HG03378 (cell line): Measurements from ENCODE around the gene DHX36.

Experiments
- ATAC-seq: cut with Tn5 transposase; IDR thresholded peaks from one replicate; pipeline ENCODE4 v1.9.1; 2021; ENCODE audit warnings: mild to moderate bottlenecking, moderate library complexity; ENCODE audit not compliant: unreplicated experiment

The DHX36 gene

DNA sequence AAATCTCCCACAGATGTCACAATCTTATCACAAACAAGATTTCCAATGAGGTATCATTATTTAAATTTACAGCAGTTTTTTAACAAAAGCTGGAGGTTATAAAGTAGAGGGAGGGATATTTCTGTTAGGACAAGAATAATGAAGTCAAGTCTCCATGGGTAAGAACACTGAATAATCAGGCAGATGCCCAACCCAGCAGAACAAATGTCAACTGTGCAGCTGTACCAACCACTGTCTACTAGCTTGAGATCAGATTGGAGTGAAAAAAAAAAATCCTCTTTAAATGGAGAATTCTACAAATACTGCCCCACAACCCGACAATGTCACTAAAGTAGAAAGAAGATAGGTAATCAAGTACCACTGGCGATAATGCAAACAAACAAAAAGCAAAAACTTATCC lies 30.3 kb downstream of the DHX36 start:
- ATAC-seq, result no peak

DNA sequence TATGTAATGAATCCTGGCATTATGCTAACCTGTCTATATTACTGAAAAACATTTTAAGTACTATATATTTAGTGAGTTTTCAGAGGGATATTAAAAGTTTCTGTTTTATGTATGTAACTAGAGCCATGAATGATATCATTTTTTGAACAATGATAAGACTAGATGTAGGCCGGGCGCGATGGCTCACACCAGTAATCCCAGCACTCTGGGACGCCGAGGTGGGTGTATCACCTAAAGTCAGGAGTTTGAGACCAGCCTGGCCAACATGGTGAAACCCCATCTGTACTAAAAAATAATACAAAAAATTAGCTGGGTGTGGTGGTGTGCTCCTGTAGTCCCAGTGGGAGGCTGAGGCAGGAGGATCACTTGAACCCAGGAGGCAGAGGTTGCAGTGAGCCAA lies 34.1 kb downstream of the DHX36 start:
- no peak for ATAC-seq

DNA sequence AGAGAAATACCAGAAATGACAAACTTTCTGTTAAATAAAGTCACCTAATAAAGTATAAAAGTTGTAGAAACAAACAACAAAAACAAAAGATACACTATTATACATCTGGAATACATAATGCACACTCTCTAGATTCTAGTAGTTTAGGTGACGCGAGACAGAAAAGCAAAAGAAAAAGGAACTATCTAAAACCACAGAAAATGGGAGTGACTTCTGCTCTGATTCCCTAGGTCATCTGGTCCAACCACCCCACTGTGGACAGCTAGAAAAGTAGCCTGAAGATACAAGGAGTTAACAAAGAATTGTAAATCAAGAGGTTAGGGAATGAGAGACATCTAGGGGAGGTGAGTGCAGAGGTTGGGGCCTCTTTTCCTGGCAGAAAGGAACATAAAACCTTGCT lies 39.1 kb downstream of the DHX36 start:
- no peak for ATAC-seq

DNA sequence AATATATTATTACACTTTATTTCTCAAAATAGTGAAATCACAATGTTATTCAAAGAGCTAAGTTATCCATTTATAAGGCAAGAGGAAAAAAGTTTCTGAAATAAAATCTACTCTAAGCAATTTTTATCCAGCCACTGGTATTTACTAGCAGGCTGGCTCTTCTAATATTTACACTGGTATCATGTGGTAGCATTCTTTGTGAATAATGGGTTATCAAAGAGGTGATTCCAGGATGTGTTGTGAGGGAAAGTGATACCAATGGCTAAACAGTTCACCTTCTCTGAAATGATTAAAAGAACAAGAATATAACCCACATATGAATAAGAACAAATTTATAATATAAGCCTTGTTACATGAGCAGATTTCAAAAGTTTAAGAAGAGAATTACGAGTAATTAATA lies 44.1 kb downstream of the DHX36 start:
- ATAC-seq, result no peak

DNA sequence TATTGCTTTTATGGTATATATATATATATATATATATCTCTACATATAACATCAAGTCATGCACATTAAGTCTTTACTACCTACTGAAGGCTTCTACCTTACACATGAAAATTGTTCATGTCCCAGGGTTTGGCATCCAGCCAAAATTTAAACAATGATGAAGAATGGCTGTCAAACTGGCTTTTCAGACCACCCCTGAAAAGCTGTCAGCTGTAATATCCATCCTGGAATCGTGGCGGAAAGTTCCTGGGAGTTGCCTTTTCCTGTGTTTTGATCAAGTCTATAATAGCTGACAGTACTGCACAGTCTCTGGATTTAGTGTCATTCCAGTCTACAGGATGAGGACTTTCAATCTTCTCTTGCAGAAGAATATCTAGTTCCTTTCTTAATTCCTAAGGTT lies 48.3 kb downstream of the DHX36 start:
- no peak for ATAC-seq

DNA sequence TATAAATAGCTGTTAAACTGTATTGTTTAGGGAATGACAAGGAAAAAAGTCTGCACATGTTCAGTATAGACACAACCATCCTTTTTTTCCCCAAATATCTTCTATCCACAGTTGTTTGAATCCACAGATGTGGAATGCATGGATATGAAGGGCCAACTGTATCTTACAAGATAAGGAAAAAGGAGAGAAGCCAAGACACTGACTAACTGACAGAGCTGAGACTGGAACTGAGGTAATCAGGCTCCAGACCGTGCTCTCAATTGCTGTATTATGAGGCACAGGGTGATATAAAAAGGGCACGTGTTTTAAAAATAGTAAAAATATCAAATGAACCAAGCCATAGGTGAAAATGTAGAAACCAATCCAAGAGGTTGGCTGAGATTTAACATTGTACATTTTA lies 49.0 kb downstream of the DHX36 start:
- ATAC-seq, result no peak

DNA sequence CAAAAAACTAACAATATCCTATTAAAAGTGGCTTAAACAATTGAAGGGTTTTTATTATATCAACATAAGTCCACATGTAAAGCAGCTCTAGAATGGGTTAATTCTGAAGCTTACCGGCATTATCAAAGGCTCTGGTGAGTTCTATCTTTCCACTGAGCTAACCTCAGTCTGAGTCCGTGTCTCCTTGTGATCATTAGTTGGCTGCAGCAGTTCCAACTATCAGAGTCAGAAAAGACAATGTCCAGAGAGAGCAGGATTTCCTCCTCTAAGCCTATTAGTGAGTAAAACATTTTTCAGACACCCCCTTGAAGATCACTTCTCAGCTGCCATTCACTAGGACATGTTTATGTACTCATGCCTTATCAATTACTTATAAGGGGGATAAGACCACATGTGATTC lies 49.9 kb downstream of the DHX36 start:
- ATAC-seq, result no peak

DNA sequence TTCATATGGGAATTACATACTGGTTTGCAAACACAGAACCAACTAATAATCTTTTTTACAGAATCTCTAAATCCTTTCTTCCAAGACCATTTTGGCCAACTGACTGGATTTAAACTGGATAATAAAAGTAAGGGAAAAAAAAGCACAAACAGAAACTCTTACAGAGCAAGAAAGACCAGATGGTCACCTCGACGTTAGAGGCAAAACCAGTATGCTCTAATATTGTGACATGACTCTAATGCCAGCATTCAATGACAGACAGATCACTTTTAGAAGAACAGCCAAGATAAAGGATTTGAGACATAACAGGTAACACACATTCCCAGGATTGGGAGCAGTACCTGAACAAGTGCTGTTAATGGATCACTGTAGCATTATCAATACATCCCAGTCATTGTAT lies 50.9 kb downstream of the DHX36 start:
- ATAC-seq, result no peak

DNA sequence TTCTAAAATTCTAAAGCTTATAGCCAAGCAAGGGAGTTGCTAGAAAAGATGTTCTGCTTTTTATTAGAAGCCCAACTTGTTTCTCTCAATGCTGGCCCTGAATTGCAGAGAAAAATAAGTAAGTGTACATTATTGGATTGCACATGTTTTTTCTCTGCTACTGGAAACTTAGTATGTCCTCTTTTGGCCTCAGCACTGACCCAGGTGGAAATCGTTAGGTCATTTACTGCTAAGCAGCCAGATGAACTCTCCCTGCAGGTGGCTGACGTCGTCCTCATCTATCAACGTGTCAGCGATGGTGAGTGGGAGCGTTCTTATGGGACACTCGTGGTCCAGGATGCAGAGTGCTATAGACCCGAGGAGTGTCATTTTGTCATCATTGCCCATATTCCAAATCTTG lies 69.8 kb downstream of the DHX36 start:
- ATAC-seq, result no peak

DNA sequence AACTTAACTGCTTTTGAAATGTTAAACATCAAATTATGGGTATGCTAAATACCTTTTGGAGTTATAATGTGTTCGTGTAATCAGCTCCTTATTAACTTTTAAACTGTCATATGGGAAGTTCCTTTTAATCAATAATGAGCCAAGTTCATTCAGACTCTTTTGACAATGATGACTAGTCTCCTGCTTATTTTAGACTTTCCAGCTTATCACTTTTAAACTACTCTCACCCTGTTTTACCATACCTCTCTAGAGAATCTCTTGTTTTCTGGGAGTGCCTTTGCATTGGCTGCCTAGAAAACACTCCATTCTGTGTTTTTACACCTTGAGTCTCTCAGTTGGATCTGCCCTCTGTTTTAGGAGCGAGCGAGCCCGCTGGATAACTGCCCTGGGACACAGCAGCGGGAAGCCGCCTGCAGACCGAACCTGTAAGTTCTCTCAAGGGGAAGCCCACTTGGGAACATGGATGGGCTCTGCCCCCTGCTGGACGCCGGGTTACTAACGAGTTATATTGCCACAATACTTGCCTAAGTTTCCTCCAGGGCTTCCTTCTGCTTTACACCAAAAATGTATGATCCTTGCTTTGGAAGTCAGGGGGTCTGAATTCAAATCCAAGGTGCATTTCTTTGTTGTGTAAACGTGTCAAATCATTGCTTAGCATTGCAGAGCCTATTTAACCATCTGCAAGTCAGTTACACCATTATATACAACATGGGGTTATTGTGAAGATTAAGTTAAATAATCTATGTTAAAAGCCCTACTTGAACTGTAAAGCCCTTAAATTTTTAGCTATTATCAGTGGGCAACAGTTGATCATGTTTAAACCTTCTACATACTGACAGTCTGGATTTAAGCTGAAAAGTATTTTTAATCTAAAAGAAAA lies 71.3 kb downstream of the DHX36 start:
- ATAC-seq, result peak; percentile 90

DNA sequence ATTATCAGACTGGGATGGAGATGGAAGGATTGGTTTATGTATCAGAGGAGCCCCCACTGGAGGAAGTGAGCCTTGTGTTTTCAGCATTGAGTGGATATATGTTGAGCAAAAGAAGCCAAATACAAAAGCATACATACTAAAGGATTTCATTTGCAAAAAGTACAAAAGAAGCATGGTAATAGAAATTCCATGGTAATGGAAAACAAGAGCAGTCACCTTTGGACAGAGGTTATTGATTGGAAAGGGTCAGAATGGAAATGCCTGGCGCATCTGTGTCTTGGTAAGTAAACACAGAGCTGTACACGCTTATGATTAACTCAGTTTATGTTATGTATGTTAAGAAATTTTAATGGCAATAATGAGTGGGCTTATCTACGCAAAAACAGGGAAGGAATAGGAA lies 72.7 kb downstream of the DHX36 start:
- no peak for ATAC-seq

DNA sequence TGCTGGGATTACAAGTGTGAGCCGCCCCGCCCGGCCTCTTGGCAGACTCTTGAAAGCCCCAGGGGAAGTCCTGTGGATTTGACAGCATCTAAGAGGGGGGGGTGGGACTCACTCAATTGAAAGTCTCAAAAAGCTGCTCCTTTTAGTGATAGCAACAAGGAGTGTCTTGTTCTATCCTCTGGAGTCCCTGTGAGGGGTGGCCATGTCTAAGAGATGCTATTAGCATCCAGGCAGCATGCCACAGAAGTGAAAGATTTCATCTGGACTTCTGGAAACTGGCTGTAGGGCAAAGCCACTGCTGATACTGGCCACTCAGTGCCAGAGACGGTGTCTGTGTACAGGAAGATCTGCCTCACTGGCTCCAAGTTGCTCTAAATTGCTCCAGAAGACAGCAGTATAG lies 74.0 kb downstream of the DHX36 start:
- ATAC-seq, result no peak

DNA sequence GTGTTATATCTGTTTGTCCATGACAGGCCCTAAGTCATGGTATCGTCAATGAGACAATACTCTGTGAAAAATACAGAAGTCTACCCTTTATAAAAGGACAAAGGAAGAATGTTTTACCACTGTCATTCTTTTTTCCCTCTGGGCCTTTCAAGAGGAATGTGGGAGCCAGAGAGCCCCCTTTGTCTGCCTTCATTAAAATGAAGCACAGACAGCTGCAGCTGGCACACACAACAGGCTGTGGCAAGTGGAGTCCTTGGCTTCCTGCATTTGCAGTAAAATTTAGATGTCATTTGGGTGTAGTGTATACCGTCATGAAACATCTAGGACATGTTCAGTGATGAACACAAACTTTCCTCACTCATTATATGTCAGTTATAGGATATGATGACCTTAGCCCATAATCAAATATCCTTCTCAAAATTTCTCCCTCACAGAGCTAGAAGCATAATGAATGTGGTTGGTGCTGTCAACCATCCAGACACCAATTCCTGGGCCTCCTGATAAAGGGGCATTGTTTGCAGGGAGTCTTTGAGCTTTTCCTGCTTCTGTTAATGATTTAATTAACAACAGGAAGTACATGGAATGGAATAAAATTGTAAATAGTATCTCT lies 76.4 kb downstream of the DHX36 start:
- ATAC-seq, result no peak

DNA sequence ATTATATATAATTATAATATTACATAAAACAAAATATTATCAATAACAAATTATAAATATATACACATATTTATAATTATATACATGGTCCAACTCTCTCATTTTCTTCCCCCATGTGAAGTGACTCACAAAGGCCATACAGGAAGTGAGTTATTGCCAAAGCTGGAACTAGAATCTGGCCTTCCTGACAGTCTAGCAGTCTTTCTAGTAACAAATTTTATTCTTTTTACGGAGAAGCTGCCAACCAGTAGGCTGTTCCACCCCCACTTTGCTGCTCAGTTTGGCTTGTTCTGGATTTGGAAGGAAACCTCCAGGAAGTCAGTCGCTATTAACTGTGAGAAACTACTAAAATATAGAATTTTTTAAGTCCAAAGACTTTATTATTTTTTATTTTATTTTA lies 79.6 kb downstream of the DHX36 start:
- ATAC-seq, result no peak

DNA sequence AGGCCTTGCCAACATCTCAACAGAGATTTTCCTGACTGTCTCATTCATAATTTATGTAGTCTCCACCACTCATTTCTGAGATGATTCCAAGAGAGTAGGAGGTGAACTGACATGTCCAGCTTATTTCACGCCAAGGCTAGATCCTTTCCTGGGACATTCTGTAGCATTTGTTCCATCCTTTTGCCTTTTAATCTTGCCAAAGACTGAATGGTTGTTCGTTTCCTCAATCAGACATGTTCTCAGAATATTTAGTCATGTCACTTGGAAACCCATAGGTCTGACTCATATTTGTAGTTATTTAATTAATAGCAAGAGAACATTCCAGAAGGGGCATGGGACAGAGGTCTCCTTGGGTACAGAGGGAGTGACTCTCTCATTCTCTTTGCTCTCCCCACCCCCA lies 80.9 kb downstream of the DHX36 start:
- no peak for ATAC-seq

DNA sequence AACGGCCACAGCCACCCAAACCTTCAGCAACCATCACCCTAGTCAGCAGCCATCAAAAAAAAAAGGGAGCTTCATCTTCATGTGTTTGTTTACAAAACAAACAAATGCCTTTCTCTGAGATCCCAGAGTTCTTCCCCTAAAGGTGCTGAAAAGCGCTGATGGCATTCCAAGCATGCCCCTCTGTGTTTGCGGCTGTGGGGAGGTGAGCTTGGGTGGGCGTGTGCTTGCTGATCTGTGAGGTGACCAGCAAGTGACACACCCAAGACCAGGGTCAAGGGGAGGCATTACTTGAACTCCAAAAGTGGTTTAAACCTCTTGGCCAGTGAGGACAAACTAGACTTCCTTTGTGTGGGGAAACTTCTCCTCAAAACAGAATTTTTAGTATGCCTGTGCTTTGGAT lies 81.5 kb downstream of the DHX36 start:
- no peak for ATAC-seq

DNA sequence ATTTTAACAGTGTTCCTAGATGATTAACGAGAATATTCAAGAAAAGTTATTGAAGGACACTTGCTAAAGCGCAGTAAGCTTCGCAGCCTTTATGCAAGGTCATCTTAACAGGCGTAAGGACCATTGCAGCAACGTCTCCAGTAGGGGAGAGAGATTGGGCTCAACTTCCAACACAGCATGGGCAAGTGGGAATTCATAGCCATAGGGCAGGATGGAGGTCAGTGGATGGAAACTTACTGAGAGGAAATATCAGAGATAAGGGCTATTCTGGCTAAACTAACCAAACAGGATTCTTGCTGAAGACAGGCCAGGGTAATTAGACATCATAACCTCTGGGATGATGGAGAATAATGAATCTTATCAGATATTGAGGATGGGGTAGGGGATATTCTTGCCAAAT lies 82.8 kb downstream of the DHX36 start:
- no peak for ATAC-seq

DNA sequence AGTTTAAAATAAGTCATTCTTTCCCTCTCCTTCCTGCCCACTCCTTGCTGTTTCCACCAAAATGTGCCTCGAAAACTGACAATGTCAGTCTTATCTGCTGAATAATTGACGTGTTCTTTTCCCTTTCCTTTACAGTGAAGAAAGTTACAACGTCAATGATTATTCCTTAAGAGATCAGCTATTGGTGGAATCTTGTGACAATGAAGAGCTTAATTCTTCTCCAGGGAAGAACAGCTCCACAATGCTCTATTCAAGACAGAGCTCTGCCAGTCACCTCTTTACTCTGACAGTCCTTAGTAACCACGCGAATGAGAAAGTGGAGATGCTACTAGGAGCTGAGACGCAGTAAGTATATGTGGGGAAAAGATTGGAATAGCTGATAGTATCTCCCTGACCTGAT lies 84.1 kb downstream of the DHX36 start:
- no peak for ATAC-seq

DNA sequence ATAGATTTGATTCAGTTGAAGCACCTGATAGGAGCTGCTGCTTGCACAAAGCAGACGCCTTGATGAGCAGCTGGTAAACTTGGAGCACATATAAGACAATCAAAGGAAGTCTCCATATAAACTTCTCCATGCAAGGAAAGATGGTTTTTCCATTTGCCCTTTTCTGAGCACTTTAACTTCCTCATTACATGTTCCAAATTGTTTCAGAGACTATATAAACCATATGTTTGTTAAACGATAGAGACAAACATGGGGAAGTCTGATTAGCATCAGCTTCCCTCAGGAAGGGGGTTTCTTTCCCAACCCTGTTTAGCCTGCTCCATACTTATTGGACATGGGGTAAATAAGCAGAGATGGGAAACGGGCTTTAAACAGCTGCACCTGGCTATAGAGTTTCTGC lies 88.0 kb downstream of the DHX36 start:
- ATAC-seq, result no peak

DNA sequence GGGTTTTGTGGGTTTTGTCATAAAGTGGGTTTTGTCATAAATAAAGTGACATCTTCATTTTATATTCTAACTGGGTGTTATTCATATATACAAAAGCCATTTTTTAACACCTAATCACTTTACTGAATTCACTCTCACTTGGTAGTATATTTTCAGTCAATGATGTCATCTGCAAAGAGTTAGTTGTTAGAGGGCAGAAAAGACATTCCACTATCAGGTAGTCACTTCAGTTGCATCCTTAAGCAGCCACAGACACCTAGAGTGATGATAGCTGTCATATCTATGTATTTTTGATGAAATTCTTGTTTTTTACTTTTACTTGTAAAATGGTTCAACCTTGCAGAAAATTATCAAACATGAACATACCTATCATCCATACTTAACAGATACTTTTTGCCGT lies 89.0 kb downstream of the DHX36 start:
- no peak for ATAC-seq

DNA sequence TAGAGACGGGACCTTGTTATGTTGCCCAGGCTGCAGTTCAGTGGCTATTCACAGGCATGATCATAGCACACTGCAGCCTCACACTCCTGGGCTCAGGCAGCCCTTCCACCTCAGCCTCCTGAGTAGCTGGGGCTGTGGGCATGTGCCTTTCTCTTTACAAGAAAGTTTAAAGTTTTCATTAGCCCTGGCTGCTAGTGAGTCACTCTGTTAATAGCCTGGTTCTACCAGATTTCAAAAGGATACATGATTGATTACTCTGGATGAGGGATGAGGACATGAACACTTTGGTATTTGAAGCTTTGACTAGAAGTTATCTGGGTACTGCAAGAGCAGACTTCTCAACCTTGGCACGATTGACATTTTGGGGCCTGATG lies 95.1 kb downstream of the DHX36 start:
- no peak for ATAC-seq

DNA sequence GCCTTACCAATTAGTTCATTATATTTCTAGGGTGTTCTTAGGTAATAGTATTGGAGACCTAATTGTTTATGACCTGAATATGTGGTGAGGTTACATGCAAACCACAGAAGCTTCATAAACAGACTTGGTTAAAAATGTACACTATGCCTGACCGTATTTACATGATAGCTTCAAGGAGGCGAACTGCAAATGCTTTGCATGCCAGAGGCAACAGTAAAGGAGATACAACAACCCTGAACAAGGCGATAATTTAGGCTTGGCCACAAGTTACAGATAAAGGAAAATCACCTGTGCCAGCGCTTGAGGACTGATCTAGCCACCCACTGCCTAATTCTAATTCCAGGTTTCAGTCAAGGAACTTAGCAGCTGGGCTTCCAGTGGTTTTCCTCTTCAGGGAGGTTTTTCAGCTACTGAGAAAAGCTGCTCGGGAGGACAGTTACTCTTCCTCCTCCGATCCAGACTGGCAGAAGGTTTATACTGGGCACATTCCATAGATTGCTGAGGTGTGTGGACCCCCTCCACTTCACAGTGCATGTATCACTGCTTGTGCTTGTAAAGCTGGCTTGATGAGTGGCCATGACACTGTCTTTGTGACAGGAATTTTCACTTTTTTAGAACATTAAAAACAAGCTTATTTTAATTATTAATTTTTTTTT lies 95.6 kb downstream of the DHX36 start:
- ATAC-seq, result no peak
